ENCODE results near the gene CCNYL1. TPM values are rescaled to one million over a fixed set of nuclear protein-coding genes. Genes with fewer than 3 reads are reported as not detected.

The CCNYL1 gene
- polyA plus RNA-seq (2013), result 20.8 and 21.4 TPM in 2 replicates

DNA sequence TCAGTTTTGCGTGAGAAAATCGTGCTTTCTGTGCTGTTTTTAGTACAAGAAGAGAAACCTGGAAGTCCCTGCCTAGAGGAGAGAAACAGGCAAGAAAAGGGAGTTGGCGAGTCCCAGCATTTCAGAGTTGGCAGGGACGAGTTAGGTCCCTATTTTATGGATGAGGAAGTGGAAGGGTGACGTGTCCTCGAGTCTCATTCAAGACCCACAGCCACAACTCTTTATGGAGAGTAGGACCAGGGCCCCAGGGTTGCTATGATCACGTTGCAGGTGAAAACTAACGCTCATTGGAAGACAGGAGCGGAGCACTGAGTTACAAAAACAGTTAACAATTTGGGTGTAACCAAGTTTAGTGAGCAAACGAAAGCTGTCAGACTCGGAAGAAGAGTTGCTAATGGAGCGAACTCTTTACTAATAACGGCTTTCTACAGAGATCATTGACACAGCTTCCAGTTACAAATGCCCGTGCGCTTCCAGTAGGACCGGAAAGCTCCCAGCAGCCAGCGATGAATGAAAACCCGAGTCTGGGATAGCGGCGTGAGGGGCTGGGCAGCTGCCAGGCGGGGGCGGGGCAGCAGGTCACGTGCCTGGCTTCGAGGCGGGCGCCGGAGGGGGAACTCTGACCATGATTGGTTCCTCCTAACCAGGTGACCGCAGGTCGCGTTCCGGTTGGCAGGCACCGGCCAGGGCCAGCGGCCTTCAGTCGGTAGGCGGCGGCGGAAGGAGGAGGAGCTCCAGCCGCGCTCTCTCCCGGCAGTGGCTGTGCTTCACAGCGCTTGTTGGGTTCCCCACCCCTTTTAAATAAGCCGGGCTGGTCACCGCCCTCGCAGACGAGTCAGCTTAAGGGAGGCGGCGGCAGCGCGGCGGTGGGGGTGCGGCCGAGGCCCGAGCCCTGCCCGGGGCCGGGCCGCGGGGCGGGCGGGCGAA lies at the start of gene CCNYL1:
CCNYL1 (plus strand) TSS at position 827 of the 927 bp plus-strand sequence. CDS start 257 bp downstream, outside the sequence.
- peak within 1 kb of the TSS; percentile 61 for H2BK12ac ChIP-seq (ENCODE audit: low read length)
- peak within 1 kb of the TSS; percentile 96 for H2AFZ ChIP-seq (ENCODE audit: insufficient read depth, low read length, poor library complexity)
- no peak within 1 kb of the TSS for H3K23ac ChIP-seq (ENCODE audit: low read length)
- peak within 1 kb of the TSS; percentile 90 for H3K27ac ChIP-seq (ENCODE audit: low read depth, low read length)
- H2AK5ac ChIP-seq (ENCODE audit: low read length), result peak within 1 kb of the TSS; percentile 58
- peak within 1 kb of the TSS; percentile 85 for H3K14ac ChIP-seq (ENCODE audit: low read length)
- H2BK5ac ChIP-seq (ENCODE audit: low read depth, low read length, poor library complexity), result peak within 1 kb of the TSS; percentile 85
- DNase-seq, result peak; percentile 99 to 100
- peak within 1 kb of the TSS; percentile 83 for H3K4me2 ChIP-seq (ENCODE audit: low read length)
- H4K91ac ChIP-seq (ENCODE audit: low read depth, low read length), result peak within 1 kb of the TSS; percentile 85
- no peaks in the 10 kb centered on the region for H3K27me3 ChIP-seq (ENCODE audit: insufficient read depth, low read length)
- peaks cover 2% of the 10 kb centered on the region for H3K79me2 ChIP-seq (ENCODE audit: control insufficient read depth, insufficient read depth, low read length, poor library complexity)
- peak within 1 kb of the TSS; percentile 98 for H3K4me3 ChIP-seq (ENCODE audit: low read depth, low read length)
- no peaks in the 10 kb centered on the region for H3K9me3 ChIP-seq (ENCODE audit: insufficient read depth, low read depth, low read length)
- no CpG with 5 or more reads among the region's 60 CpGs for WGBS (ENCODE audit: extremely low coverage, insufficient coverage, insufficient read length)
- H4K8ac ChIP-seq (ENCODE audit: low read depth, low read length), result peak within 1 kb of the TSS; percentile 85
- H3K9ac ChIP-seq (ENCODE audit: low read length), result peak within 1 kb of the TSS; percentile 45
- H3K79me1 ChIP-seq (ENCODE audit: low read length), result peaks cover 4% of the 10 kb centered on the region
- H3K4me1 ChIP-seq (ENCODE audit: control insufficient read depth in 1 of 2, insufficient read depth in 2 of 2, low read length in 2 of 2), result peaks cover 0 to 6% of the 10 kb centered on the region in 2 experiments
- peak within 1 kb of the TSS; percentile 69 for H3K4ac ChIP-seq (ENCODE audit: low read depth, low read length)
- peak within 1 kb of the TSS; percentile 87 for H4K12ac ChIP-seq (ENCODE audit: low read depth, low read length)
- H3K36me3 ChIP-seq (ENCODE audit: control insufficient read depth in 1 of 2, insufficient read depth in 2 of 2, low read length in 2 of 2), result no peaks in the 10 kb centered on the region
- H2BK120ac ChIP-seq (ENCODE audit: insufficient read depth, low read length, poor library complexity), result peak within 1 kb of the TSS; percentile 80
- peak within 1 kb of the TSS; percentile 93 for H3K18ac ChIP-seq (ENCODE audit: low read length)

DNA sequence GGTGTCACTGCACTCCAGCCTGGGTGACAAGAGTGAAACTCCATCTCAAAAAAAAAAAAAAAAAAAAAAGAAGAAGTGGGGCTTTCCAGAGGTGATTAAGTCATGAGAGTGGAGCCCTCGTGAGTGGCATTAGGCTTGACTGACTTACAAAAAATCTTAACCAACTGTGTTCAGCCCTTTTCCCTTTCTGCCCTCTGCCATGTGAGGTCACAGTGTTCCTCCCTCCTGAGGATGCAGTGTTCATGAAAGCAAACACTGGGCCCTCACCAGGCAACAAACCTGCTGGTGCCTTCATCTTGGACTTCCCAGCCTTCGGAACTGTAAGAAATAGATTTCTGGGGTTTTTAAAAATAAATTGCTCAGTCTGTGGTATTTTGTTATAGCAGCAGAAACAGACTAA lies 49.2 kb upstream of the CCNYL1 start:
- Histone ChIP-seq H2BK120ac (ENCODE audit: insufficient read depth, low read length, poor library complexity) (no peak overlapping the region), H3K23ac (ENCODE audit: low read length) (no peak overlapping the region), H2BK5ac (ENCODE audit: low read depth, low read length, poor library complexity) (no peak overlapping the region), H3K9ac (ENCODE audit: low read length) (no peak overlapping the region), H3K4ac (ENCODE audit: low read depth, low read length) (no peak overlapping the region), H2BK12ac (ENCODE audit: low read length) (no peak overlapping the region), H4K91ac (ENCODE audit: low read depth, low read length) (no peak overlapping the region), H3K36me3 (ENCODE audit: control insufficient read depth in 1 of 2, insufficient read depth in 2 of 2, low read length in 2 of 2) (no peaks in the 10 kb centered on the region), H3K4me1 (ENCODE audit: control insufficient read depth in 1 of 2, insufficient read depth in 2 of 2, low read length in 2 of 2) (peaks cover 2 to 3% of the 10 kb centered on the region in 2 experiments), H3K27ac (ENCODE audit: low read depth, low read length) (no peak overlapping the region), H3K79me1 (ENCODE audit: low read length) (peaks cover 3% of the 10 kb centered on the region), H4K12ac (ENCODE audit: low read depth, low read length) (no peak overlapping the region), H3K9me3 (ENCODE audit: insufficient read depth, low read depth, low read length) (no peaks in the 10 kb centered on the region), H2AFZ (ENCODE audit: insufficient read depth, low read length, poor library complexity) (no peak overlapping the region), H3K4me3 (ENCODE audit: low read depth, low read length) (no peak overlapping the region), H4K8ac (ENCODE audit: low read depth, low read length) (no peak overlapping the region), H3K14ac (ENCODE audit: low read length) (no peak overlapping the region), H3K27me3 (ENCODE audit: insufficient read depth, low read length) (no peaks in the 10 kb centered on the region), H3K4me2 (ENCODE audit: low read length) (no peak overlapping the region), H2AK5ac (ENCODE audit: low read length) (no peak overlapping the region), H3K79me2 (ENCODE audit: control insufficient read depth, insufficient read depth, low read length, poor library complexity) (no peaks in the 10 kb centered on the region), H3K18ac (ENCODE audit: low read length) (no peak overlapping the region)
- no CpG with 5 or more reads among the region's 2 CpGs for WGBS (ENCODE audit: extremely low coverage, insufficient coverage, insufficient read length)
- peak; percentile 31 to 42 for DNase-seq

DNA sequence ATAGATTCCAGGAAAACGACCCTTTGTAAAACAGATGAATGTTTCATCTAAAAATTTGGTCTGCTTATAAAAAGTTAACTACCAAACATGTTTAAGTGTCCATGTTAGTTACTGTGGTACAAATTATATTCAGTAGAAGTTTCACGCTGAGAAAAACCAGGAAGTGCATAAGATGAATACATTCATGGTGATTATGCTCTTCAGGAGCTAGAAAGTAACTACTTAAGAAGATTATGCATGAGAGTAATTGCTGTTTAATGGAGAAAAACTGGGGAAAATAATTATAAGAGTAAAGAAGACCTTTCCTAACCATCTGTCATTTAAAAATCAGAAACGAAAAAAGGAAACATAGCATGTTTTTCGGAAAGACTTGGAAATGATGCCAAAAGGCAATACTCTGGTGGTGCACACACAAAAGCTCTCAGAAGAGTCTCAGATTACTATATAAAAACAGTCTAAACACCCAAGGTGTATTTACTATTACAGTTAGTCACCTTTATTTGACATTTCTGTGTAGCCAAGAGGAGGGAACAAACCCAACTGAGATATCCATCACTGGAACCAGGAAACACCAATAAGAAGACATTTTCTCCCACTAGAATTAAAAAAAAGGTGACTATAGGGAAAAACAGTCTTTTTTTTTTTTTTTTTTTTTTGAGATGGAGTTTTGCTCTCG lies 47.4 kb upstream of the CCNYL1 start:
- Histone ChIP-seq H3K27ac (ENCODE audit: low read depth, low read length) (no peak overlapping the region), H2BK120ac (ENCODE audit: insufficient read depth, low read length, poor library complexity) (no peak overlapping the region), H4K12ac (ENCODE audit: low read depth, low read length) (no peak overlapping the region), H3K27me3 (ENCODE audit: insufficient read depth, low read length) (no peaks in the 10 kb centered on the region), H2AK5ac (ENCODE audit: low read length) (no peak overlapping the region), H3K79me2 (ENCODE audit: control insufficient read depth, insufficient read depth, low read length, poor library complexity) (no peaks in the 10 kb centered on the region), H3K79me1 (ENCODE audit: low read length) (peaks cover 3% of the 10 kb centered on the region), H3K18ac (ENCODE audit: low read length) (no peak overlapping the region), H3K23ac (ENCODE audit: low read length) (no peak overlapping the region), H2BK12ac (ENCODE audit: low read length) (no peak overlapping the region), H3K4me2 (ENCODE audit: low read length) (no peak overlapping the region), H4K8ac (ENCODE audit: low read depth, low read length) (no peak overlapping the region), H3K36me3 (ENCODE audit: control insufficient read depth in 1 of 2, insufficient read depth in 2 of 2, low read length in 2 of 2) (no peaks in the 10 kb centered on the region), H3K9ac (ENCODE audit: low read length) (no peak overlapping the region), H2BK5ac (ENCODE audit: low read depth, low read length, poor library complexity) (no peak overlapping the region), H2AFZ (ENCODE audit: insufficient read depth, low read length, poor library complexity) (no peak overlapping the region), H4K91ac (ENCODE audit: low read depth, low read length) (no peak overlapping the region), H3K14ac (ENCODE audit: low read length) (no peak overlapping the region), H3K4me1 (ENCODE audit: control insufficient read depth in 1 of 2, insufficient read depth in 2 of 2, low read length in 2 of 2) (peaks cover 2 to 3% of the 10 kb centered on the region in 2 experiments), H3K4me3 (ENCODE audit: low read depth, low read length) (no peak overlapping the region), H3K9me3 (ENCODE audit: insufficient read depth, low read depth, low read length) (no peaks in the 10 kb centered on the region), H3K4ac (ENCODE audit: low read depth, low read length) (no peak overlapping the region)
- WGBS (ENCODE audit: extremely low coverage, insufficient coverage, insufficient read length), result no CpG with 5 or more reads among the region's 5 CpGs
- DNase-seq, result no peak

DNA sequence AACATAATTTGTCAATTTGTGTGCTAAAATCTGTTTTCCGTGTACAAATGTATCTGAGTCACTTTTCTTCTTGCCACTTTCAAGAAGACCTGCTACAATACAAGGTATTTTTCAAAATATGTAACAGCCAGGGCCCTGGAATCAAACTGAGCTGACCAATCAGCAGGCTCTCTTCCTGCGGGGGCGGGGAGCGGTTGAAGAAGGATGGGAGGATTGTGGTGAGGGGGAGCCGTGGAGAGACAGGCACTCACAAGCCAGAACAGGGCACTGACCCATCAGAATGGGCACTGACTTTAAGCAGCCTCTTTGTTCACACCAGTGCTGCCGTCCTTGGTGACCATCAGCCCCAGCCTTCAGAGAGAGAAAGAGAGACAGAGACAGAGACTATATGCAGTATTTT lies 40.6 kb upstream of the CCNYL1 start:
- Histone ChIP-seq H3K36me3 (ENCODE audit: control insufficient read depth in 1 of 2, insufficient read depth in 2 of 2, low read length in 2 of 2) (no peaks in the 10 kb centered on the region), H2AFZ (ENCODE audit: insufficient read depth, low read length, poor library complexity) (no peak overlapping the region), H4K91ac (ENCODE audit: low read depth, low read length) (no peak overlapping the region), H3K27ac (ENCODE audit: low read depth, low read length) (no peak overlapping the region), H3K79me2 (ENCODE audit: control insufficient read depth, insufficient read depth, low read length, poor library complexity) (no peaks in the 10 kb centered on the region), H2BK5ac (ENCODE audit: low read depth, low read length, poor library complexity) (no peak overlapping the region), H3K4me2 (ENCODE audit: low read length) (no peak overlapping the region), H2BK120ac (ENCODE audit: insufficient read depth, low read length, poor library complexity) (no peak overlapping the region), H2BK12ac (ENCODE audit: low read length) (no peak overlapping the region), H3K4me3 (ENCODE audit: low read depth, low read length) (no peak overlapping the region), H3K9me3 (ENCODE audit: insufficient read depth, low read depth, low read length) (no peaks in the 10 kb centered on the region), H3K23ac (ENCODE audit: low read length) (no peak overlapping the region), H4K8ac (ENCODE audit: low read depth, low read length) (no peak overlapping the region), H3K4me1 (ENCODE audit: control insufficient read depth in 1 of 2, insufficient read depth in 2 of 2, low read length in 2 of 2) (no peaks in the 10 kb centered on the region), H3K9ac (ENCODE audit: low read length) (no peak overlapping the region), H3K18ac (ENCODE audit: low read length) (no peak overlapping the region), H2AK5ac (ENCODE audit: low read length) (no peak overlapping the region), H4K12ac (ENCODE audit: low read depth, low read length) (no peak overlapping the region), H3K14ac (ENCODE audit: low read length) (no peak overlapping the region), H3K27me3 (ENCODE audit: insufficient read depth, low read length) (no peaks in the 10 kb centered on the region), H3K4ac (ENCODE audit: low read depth, low read length) (no peak overlapping the region), H3K79me1 (ENCODE audit: low read length) (no peaks in the 10 kb centered on the region)
- no peak for DNase-seq
- WGBS (ENCODE audit: extremely low coverage, insufficient coverage, insufficient read length), result no CpG with 5 or more reads among the region's 6 CpGs
